ENCODE measurements around the gene ADM.

GRCh38 chr11:10354389-10354788, 49.5 kb downstream of the ADM start:
- TF ChIP-seq, protein P1, sequence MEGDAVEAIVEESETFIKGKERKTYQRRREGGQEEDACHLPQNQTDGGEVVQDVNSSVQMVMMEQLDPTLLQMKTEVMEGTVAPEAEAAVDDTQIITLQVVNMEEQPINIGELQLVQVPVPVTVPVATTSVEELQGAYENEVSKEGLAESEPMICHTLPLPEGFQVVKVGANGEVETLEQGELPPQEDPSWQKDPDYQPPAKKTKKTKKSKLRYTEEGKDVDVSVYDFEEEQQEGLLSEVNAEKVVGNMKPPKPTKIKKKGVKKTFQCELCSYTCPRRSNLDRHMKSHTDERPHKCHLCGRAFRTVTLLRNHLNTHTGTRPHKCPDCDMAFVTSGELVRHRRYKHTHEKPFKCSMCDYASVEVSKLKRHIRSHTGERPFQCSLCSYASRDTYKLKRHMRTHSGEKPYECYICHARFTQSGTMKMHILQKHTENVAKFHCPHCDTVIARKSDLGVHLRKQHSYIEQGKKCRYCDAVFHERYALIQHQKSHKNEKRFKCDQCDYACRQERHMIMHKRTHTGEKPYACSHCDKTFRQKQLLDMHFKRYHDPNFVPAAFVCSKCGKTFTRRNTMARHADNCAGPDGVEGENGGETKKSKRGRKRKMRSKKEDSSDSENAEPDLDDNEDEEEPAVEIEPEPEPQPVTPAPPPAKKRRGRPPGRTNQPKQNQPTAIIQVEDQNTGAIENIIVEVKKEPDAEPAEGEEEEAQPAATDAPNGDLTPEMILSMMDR (IDR thresholded peaks at IDR 0.05; ENCODE audit: low read length) = no peak
- TF ChIP-seq EZH2 (IDR thresholded peaks at IDR 0.05; ENCODE audit: borderline replicate concordance, low read length) = no peak
